ENCODE data around the gene ACTN4.
"Not testable (repeated sequence)": the region's sequence is repeated elsewhere in the genome, so short reads cannot be mapped to it uniquely, and the experiment has no call there.

ACTN4 gene

DNA sequence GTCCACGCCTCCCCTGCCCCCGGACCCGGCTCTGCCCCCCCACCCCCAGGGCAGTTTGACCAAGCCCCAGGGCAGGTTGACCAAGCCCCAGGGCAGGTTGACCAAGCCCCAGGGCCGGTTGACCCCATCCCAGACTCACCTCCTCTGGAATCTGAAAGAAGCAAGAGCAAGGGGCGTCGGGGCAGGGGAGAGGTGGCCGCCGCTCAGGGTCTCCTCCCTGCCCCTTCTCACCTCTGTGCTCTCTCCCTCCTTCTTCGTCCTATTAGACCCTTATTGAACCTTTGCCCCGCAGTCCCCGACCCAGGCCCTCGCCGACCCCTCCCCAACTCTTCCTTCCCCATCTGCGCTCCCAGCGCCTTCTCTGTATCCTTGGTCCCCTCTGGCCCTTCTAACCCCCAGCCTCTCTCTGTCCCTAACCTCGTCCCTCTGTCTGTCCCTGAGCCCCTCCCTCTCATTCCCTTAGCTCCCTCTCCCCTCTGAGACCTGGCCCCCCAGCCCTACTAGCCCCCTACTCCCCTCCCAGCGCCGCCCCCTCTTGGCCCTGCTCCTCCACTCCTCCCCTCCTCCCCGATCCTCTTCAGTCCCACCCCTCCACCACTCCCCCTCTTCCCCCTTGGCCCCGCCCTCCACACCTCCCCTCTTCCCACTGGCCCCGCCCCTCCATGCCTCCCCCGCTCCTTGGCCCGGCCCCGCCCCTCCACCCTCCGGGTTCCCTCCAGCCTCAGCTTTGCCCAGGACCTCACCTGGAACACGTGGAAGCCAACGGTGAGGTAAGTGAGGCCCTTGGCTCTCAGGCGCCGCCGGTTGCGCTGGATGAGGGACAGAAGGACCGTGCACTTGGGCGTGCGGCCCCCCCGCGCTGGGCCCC, 89.2 kb downstream of the ACTN4 start:
- DNase-seq (ENCODE audit: low spot score): peak; percentile 60

DNA sequence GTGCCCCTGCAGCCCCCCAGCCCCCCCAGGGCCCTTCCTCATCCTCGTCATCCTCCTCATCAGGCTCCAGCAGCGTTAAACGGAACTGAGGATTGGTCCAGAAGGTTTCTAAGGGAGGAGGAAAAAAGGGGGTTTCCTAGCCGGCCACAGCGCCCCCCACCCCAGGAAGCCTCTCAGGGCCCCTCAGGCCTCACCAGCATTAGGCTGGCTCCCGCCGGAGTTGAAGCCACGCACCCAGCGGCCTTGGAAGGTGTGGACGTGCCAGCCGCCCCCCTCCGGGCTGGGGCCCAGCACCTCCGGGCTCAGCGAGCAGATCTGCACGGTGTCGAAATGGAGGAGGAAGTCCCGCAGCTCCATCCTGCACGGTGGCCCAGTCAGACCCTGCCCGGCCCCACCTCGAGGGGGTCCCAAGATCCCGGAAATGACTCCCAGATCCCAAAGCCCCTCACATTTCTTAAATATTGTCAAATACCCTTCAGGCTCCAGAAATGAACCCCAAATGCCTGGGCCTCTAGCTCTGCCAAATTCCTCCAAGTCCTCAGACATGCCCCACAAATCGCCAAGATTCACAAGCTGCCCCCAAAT, 89.9 kb downstream of the ACTN4 start:
- DNase-seq (ENCODE audit: low spot score): no peak

DNA sequence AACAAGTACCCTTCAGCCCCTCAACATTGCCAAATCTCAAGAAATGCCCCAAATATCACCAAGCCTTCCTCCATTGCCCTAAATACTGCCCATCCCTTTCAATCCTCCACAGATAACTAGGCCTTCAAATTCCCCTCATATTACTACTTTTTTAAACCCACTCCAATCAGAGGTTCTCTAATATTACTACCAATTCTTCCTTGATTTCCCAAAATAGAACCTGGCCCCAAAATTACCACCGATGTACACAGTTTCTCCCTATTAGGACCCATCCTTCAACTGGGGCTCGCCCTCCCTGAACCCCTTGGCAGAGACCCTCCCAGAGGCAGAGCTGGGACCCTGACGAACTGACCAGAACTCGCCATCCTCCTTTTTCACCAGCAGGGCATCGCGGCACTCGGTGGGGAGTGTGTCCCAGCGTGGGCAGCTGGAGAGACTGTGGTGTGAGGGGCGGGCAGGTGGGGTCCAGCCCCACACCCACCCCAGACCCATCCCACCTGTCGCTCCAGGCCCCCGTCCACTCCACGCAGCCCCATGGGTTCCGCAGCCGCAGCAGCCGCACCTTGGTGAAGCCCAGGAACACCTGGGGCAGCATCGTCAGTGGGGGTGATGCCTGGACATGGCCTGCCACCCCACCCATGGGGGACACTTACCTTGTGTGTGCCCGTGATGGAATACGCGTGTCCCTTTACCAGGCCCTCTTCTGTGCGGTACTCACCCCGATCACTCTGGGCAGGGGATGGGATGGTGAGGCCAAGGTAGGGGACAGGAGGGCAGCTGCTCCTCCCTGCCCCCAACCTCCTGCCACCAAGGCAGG, 90.7 kb downstream of the ACTN4 start:
- DNase-seq (ENCODE audit: low spot score): no peak

DNA sequence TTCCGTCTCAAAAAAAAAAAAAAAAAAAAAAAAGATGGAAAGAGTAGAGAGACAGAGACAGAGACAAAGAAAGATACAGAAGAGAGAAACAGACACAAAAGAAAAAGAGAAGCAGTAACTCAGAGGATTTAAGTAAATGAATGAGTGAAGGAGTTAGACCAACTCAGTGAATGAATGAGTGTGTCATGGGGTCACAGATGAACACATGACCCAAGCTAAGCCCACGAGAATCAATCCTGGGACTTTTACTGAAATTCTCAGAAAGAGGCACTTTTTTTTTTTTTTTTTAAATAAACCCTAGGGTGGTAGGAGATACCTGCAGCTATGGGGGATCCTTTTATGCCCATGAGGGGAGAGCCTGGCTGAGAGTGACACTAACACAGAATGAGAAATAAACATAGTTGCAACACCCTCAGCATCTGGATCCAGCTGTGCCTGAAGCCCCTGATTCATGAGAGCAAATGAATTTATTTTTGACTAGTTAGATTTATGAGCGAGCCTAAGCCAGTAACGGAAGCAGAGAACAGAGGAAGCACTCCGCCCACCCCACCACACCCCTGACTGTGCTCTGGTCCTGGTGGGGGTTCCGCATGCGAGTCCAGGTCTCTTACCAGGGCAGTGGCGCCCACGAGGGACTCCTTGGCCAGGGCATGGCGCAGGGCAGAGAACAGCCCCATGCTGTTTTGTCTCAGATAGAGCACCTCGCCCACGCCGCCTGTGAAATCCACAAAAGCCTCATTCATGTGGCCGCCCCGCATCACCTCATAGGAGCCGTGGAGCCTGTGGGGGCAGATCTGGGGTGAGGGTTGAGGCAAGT, 92.2 kb downstream of the ACTN4 start:
- DNase-seq (ENCODE audit: low spot score): no peak

DNA sequence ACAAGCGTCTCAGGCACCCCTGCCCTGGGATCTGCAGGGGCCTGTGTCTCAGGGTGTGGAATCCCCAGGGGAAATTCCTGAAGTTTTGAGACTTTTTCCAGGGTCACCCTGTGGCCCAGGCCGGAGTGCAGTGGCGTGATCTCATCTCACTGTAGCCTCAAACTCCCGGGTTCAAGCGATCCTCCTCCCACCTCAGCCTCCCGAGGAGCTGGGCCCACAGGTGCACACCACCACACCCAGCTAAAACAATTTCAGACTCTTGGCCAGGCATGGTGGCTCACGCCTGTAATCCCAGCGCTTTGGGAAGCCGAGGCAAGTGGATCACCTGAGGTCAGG, 92.8 kb downstream of the ACTN4 start:
- no peak for DNase-seq (ENCODE audit: low spot score)

DNA sequence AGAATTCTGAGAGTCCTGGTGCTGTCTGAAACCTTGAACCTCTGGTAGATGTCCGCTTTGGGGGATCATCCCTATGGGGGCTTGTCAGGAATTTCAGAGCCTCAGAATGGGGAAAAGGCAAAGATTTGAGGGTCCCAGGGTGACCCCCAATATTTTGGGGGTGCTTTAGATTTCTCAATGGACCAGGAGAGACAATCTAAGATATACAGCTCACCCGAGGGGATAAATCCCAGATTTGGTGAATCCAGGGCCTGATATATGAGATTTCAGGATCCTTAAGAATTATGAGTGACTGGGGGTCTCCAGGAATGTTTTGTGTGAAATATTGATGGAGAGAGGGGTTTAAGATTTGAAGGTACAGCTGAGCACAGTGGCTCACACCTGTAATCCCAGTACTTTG, 93.5 kb downstream of the ACTN4 start:
- DNase-seq (ENCODE audit: low spot score): no peak

DNA sequence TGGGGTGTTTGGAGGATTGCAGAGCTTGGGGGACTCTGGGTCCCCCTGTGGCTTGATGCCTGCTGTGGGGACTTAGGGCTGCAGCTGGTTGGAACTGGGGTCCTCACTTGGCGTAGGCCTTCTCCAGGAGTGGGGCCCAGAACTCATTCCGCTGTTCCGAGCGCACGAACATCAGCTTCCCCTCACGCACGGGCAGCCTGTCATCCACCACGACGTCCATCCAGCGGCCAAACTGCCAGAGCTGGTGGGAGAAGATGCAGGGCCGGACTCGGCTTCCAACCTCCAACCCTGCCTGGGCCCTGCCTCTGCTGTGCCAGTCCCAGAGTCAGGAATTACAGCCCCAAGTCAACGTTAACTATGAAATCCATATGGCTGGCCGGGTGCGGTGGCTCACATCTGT, 94.2 kb downstream of the ACTN4 start:
- DNase-seq (ENCODE audit: low spot score): no peak

DNA sequence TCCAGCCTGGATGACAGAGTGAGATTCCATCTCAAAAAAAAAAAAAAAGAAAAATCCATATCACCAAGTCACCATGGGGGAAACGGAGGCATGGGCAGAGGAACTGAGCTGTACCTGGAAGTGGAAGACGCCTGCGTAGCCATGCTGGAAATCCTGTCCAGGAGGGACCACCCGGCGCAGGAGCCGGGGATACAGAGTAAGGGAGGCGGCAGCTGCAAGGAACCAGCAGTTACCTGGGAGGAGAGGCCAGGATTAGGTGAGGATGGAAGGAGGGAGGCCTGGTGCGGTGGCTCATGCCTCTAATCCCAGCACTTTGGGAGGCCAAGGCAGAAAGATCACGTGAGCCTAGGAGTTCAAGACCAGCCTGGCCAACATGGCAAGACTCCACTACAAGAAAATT, 94.8 kb downstream of the ACTN4 start:
- no peak for DNase-seq (ENCODE audit: low spot score)

DNA sequence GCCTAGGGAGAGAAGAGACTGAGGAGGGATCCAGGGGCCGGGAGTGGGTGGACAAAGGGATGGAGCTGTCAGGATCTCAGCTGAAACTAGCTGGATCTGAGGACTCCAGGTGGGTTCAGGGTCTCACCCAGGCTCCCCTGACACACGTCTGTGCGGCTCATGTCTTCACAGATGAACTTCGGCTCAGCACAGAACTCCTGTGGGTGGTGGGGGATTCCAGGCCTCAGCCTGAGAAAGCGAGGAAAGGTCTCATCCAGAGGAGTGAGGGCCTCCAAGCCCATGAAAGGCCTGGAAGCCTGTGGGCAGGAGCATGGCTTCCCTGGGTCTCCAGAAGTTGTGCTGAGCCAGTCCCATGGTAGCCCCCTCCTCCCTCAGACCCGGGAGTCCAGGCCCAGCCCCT, 95.5 kb downstream of the ACTN4 start:
- DNase-seq (ENCODE audit: low spot score): no peak

DNA sequence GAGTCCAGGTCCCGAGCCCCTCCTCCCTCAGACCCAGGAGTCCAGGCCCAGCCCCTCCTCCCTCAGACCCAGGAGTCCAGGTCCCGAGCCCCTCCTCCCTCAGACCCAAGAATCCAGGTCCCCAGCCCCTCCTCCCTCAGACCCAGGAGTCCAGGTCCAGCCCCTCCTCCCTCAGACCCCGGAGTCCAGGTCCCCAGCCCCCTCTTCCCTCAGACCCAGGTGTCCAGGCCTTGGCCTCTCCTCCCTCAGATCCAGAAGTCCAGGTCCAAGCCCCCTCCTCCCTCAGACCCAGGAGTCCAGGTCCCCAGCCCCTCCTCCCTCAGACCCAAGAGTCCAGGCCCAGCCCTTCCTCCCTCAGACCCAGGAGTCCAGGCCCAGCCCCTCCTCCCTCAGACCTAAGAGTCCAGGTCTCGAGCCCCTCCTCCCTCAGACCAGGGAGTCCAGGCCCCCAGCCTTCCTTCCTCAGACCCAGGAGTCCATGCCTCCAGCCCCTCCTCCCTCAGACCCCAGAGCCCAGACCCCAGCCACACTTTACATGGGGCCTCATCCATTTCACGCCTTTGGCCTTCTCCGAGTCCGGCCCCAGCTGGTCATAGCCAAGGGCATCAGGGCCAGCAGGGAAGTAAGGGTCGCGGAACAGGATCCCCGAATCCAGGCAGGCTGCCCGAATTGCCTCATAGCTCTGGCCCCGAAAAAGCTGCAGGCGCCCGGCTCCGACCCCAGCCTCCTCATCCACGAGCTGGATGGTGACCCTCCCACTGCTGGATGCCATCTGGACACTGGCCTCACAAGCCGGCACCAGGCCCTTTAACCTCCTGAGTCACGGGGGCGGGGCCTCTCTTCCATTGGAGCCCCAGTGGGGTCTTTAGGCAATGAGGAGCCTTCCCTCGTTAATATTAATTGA, 96.2 kb downstream of the ACTN4 start:
- DNase-seq (ENCODE audit: low spot score): no peak

DNA sequence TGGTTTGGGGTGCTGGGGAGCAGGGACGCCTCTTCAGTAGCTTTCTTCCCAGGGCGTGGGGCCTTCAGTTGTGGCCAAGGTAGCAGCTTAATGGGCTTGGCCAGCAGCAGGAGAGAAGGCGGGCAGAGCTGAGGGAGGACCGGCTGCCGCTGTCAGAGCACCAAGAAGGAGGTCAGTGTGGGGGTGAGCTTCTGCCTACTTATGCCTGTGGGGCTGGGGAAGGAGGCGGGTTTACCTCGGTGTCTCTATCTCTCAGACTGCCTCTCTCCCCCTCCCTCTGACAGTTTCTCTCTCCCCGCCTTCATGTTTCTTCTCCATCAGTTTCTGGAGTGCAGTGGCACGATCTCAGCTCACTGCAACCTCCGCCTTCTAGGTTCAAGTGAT, 96.8 kb downstream of the ACTN4 start, which contains the start of gene CAPN12:
TSS of gene CAPN12 (minus strand) at position 177 of the 384 bp plus-strand sequence. CDS start 309 bp downstream, outside the sequence.
- DNase-seq (ENCODE audit: low spot score): no peak

DNA sequence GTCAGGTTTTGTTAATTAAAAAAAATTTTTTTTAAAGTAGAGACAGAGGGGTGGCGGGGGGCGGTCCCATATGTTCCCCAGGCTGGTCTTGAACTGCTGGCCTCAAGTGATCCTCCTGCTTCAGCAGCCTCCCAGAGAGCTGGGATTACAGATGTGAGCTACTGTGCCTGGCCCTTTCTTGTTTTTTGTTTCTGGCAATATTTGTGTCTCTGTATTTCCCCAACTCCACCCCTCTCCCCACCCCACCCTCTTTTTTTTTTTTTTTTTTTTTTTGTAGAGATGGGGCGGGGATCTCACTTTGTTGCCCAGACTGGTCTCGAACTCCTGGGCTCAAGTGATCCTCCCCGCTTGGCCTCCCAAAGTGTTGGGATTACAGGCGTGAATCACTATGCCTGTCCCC, 97.4 kb downstream of the ACTN4 start:
- no peak for DNase-seq (ENCODE audit: low spot score)

DNA sequence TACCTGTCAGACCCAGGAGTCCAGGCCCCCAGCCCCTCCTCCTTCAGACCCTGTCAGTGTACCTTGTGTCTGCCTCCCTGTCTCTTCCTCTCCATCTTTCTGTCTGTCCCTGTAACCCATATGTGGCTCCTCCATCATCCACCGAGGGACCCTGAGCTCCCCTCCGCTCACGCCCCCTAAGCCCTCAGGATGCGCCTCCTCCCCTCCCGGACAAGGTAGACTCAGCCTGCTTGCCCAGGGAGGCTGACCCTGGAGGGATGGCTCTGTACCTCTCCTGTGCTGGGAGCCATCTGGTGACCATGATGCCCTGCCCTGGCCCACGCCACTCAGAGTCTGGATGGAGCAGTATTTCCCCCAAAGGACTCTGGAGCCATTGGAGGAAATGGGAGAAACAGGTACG, 97.9 kb downstream of the ACTN4 start:
- DNase-seq (ENCODE audit: low spot score): no peak

DNA sequence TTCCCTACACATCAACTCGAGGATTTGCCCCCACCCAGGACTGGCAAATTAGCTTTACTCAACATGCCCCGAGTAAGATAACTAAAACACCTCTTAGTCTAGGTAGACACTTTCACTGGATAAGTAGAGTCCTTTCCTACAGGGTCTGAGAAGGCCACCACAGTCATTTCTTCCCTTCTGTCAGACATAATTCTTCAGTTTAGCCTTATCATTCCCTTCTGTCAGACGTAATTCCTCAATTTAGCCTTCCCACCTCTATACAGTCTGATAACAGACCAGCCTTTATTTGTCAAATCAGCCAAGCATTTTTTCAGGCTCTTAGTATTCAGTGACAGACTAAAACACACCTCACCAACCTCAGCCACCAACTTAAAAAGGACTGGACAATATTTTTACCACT, 106.3 kb downstream of the ACTN4 start:
- not testable (repeated sequence) for DNase-seq (ENCODE audit: low spot score)

DNA sequence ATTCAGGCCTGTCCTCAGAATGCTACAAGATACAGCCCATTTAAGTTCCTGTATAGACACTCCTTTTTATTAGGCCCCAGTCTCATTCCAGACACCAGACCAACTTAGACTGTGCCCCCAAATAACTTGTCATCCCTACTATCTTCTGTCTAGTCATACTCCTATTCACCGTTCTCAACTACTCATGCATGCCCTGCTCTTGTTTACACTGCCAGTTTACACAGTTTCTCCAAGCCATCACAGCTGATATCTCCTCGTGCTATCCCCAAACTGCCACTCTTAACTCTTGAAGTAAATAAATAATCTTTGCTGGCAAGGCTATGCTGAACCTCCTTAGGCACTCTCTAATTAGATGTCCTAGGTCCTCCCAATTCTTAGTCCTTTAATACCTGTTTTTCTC, 106.7 kb downstream of the ACTN4 start:
- not testable (repeated sequence) for DNase-seq (ENCODE audit: low spot score)

DNA sequence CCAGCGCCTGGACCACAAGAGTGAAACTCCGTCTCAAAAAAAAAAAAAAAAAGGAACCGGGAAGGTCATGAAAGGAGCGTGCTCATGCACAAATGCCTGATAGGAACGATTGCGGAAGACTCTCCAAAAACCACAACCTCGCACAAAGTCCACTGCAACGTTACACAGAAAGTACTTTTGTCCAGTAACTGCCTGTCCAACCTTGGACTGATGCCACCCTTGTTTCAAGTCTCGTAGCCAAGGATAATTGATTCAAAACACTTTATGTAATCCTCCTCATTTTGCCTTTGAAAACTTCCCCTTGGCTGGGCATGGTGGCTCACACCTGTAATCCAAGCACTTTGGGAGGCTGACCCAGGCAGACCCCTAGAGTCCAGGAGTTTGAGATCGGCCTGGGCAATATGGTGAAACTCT, 112.1 kb downstream of the ACTN4 start:
- DNase-seq (ENCODE audit: low spot score): peak; percentile 64

DNA sequence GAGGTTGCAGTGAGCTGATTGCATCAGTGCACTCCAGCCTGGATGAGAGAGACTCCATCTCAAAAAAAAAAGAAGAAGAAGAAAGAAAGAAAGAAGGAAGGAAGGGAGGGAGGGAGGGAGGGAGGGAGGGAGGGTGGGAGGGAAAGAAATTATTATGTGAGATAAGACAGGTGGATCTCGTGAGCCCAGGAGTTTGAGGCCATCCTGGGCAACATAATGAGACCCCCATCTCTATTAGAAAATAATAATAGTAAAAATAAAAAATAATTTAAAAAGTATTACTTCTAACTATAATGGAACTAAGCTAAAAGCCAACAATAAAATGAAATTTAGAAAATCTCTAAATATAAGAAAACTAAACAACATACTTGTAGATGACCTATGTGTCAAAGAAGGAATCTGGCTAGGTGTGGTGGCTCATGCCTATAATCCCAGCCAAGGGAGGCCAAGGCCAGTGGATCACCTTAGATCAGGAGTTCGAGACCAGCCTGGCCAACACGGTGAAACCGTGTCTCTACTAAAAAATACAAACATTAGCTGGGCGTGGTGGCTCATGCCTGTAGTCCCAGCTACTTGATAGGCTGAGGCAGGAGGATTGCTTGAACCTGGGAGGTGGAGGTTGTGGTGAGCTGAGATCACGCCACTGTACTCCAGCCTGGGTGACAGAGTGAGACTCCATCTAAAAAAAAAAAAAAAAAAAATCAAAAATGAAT, 113.5 kb downstream of the ACTN4 start:
- DNase-seq (ENCODE audit: low spot score): not testable (repeated sequence)

DNA sequence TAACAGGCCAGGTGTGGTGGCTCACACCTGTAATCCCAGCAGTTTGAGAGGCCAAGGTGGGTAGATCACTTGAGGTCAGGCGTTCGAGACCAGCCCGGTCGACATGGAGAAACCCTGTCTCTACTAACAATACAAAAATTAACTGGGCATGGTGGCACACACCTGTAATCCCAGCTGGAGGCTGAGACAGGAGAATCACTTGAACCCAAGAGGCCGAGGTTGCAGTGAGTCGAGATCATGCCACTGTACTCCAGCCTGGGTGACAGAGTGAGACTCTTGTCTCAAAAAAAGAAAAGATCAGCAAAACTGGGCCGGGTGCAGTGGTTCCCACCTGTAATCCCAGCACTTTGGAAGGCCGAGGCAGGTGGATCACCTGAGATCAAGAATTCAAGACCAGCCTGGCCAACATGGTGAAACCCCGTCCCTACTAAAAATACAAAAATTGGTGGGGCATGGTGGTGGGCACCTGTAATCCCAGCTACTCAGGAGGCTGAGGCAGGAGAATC, 114.5 kb downstream of the ACTN4 start:
- DNase-seq (ENCODE audit: low spot score): not testable (repeated sequence)

DNA sequence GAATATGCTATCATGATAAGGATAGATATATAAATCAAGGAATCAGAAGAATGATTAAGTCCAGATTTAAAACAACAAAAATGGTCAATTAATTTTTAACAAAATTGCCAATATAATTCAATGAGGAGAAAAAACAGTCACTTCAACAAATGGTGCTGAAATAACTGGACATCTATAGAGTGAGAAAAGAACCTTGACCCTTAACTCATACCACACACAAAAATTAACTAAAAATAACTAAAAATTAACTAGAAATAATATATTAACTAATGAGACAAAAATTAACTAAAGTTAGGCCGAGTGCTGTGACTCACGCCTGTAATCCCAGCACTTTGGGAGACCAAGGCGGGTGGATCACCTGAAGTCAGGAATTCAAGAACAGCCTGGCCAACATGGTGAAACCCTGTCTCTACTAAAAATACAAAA, 116.4 kb downstream of the ACTN4 start:
- peak; percentile 85 for DNase-seq (ENCODE audit: low spot score)

DNA sequence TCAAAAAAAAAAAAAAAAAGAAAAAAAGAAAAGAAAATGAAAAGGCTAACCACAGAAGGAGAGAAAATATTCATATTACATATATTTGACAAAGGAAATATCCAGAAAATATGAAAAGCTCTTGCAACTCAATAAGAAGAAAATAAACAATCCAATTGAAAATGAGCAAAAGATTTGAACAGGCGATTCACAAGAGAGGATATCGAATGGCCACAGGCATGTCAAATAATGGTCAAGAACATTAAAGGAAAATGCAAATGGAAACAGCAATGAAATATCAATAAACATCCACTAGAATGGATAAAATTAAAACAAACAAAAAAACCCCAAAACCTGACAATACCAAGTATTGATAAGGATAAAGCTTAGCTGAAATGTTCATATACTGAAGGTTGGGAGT, 117.8 kb downstream of the ACTN4 start:
- no peak for DNase-seq (ENCODE audit: low spot score)

Data from kidney tubule cell (primary cell).